Adrenal gland (tissue), 5 donors: ENCODE measurements around the gene ITPA.

Source experiments
- CTCF ChIP-seq, 6 experiments: fragments of 450-650 bp in 4 of 6; fragments of 200-600 bp in 2 of 6; sonication (generic) in 1 of 6; IDR thresholded peaks; 1 replicate in 5 of 6; 2 replicates in 1 of 6; pipeline versions ENCODE4 v1.5.1 to v1.8.0; 2016 to 2021; ENCODE audit warnings: antibody characterized with exemption in 6 of 6, mild to moderate bottlenecking in 2 of 6, moderate library complexity in 1 of 6
- POLR2A ChIP-seq, 2 donors: fragments of 450-650 bp; IDR thresholded peaks; one replicate each; pipeline ENCODE4 v1.6.1; 2017; ENCODE audit warnings: antibody characterized with exemption in 2 of 2, mild to moderate bottlenecking in 2 of 2, moderate library complexity in 1 of 2
- donor health status: DM: no; HTN: no; CAD: no.

DNA sequence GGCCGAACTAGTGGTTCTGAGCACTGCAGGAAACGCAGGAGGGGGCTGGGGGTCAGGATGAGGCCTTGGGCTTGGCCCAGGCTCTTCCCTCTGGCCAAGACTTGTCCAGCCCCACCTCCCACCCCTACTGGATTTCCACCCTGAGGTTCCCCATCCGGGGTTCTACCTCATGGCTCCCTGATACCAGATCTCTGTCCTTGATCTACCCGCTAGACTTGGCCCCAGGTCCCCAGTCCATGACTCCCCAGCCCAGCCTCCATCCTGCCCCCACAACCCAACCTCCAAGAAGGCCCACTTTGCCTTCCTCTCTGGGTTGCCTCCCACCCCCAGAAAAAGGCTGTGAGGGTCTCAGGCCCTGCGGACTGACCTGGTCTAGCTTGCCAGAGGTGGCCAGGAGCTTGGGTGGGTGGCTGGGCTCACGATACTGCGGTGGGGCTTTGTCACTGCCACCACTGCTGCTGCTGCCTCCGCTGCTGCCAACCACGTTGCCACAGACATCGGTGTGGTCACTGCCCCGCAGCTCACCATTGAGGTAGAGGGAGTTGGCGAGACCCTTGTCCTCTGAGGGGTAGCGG is 42.9 kb upstream of the ITPA start:
- no peak for TF ChIP-seq CTCF (IDR thresholded peaks at IDR 0.05)
- no peak for TF ChIP-seq POLR2A (IDR thresholded peaks at IDR 0.05)
